B cell (primary cell): ENCODE data around the gene ISCU. TPM values are rescaled to one million over a fixed set of nuclear protein-coding genes. Genes with fewer than 3 reads are reported as not detected.

Source experiments
- ATAC-seq: fragments of 200-7000 bp; cut with Tn5 transposase; one replicate; pipeline ENCODE4 v1.10.0; 2021; ENCODE audit warnings: low read depth, mild to moderate bottlenecking, moderate number of reproducible peaks, moderate library complexity
- CTCF ChIA-PET: fragments of 350-600 bp; sonication (Branson Sonifier 250); formaldehyde crosslinking; loops from one replicate; lab custom pipeline; 2021; ENCODE audit warnings: antibody characterized with exemption, inconsistent platforms; lab: Charles Lee
- POLR2A ChIA-PET: fragments of 350-600 bp; sonication (Branson Sonifier 250); formaldehyde crosslinking; loops from one replicate; lab custom pipeline; 2021; ENCODE audit warnings: antibody characterized with exemption; lab: Charles Lee
- DNase-seq: peaks from one replicate; pipeline ENCODE4 v3.0.0; 2013
- H2AFZ ChIP-seq: 2 replicates; pipeline ENCODE4 v1.6.1; 2012; ENCODE audit warnings: mild to moderate bottlenecking, low read depth, low read length; ENCODE audit not compliant: insufficient read depth, poor library complexity, severe bottlenecking
- H3K27ac ChIP-seq, 2 donors: 1 replicate in 1 of 2; 2 replicates in 1 of 2; pipeline ENCODE4 v1.5.1; 2012 to 2013; ENCODE audit warnings: low read length in 2 of 2, mild to moderate bottlenecking in 2 of 2, moderate library complexity in 1 of 2
- H3K27me3 ChIP-seq, 4 experiments: fragments of 200-600 bp in 1 of 4; sonication (generic) in 1 of 4; replicated peaks in 1 of 4; 1 replicate in 2 of 4; 2 replicates in 2 of 4; pipeline versions ENCODE4 v1.6.1 to v1.7.0; 2013 to 2016; ENCODE audit warnings: low read length in 3 of 4, mild to moderate bottlenecking in 2 of 4, mixed read lengths in 1 of 4, moderate library complexity in 1 of 4; ENCODE audit not compliant: insufficient read depth in 4 of 4, control insufficient read depth in 3 of 4; ENCODE audit errors: control extremely low read depth in 1 of 4
- H3K36me3 ChIP-seq, 2 experiments: replicated peaks in 1 of 2; 1 replicate in 1 of 2; 2 replicates in 1 of 2; pipeline versions ENCODE4 v1.6.1 to v1.7.1; 2013; ENCODE audit warnings: low read length in 1 of 2; ENCODE audit not compliant: insufficient read depth in 2 of 2, control insufficient read depth in 1 of 2; ENCODE audit errors: control extremely low read depth in 1 of 2, extremely low read depth in 1 of 2
- H3K4me1 ChIP-seq, 2 donors: fragments of 200-600 bp in 1 of 2; sonication (generic) in 1 of 2; 1 replicate in 1 of 2; 2 replicates in 1 of 2; pipeline versions ENCODE4 v1.5.1 to v1.6.1; 2013 to 2017; ENCODE audit warnings: low read length in 2 of 2; ENCODE audit not compliant: control insufficient read depth in 2 of 2, insufficient read depth in 2 of 2
- H3K4me2 ChIP-seq: replicated peaks from 2 replicates; pipeline ENCODE3; 2012; ENCODE audit warnings: mild to moderate bottlenecking, low read depth, low read length; ENCODE audit not compliant: poor library complexity, severe bottlenecking
- H3K4me3 ChIP-seq, 5 experiments: fragments of 200-600 bp in 1 of 5; sonication (generic) in 1 of 5; 1 replicate in 3 of 5; 2 replicates in 2 of 5; pipeline versions ENCODE4 v1.5.1 to v1.7.0; 2011 to 2016; ENCODE audit warnings: low read length in 4 of 5, mild to moderate bottlenecking in 4 of 5, low read depth in 2 of 5, control low read depth in 1 of 5, moderate library complexity in 1 of 5; ENCODE audit not compliant: insufficient read depth in 1 of 5; ENCODE audit errors: control extremely low read depth in 1 of 5, extremely low read depth in 1 of 5
- H3K79me2 ChIP-seq: fragments of 200-600 bp; sonication (generic); one replicate; pipeline ENCODE4 v1.6.0; 2016; ENCODE audit warnings: low read length; ENCODE audit not compliant: control insufficient read depth, insufficient read depth
- H3K9ac ChIP-seq: fragments of 200-600 bp; sonication (generic); 2 replicates; pipeline ENCODE4 v1.6.1; 2017; ENCODE audit warnings: mild to moderate bottlenecking, low read length, moderate library complexity
- H3K9me3 ChIP-seq, 3 donors: one replicate each; pipeline versions ENCODE4 v1.6.1 to v1.7.1; 2013; ENCODE audit warnings: low read length in 2 of 3; ENCODE audit not compliant: control insufficient read depth in 2 of 3, insufficient read depth in 1 of 3; ENCODE audit errors: control extremely low read depth in 1 of 3
- H4K20me1 ChIP-seq: 2 replicates; pipeline ENCODE4 v1.6.0; 2012; ENCODE audit warnings: mild to moderate bottlenecking, low read length; ENCODE audit not compliant: insufficient read depth, control insufficient read depth, poor library complexity, severe bottlenecking
- H3K27ac Mint-ChIP-seq: one replicate; pipeline ENCODE4 v1.8.0; 2021; ENCODE audit warnings: mixed read lengths
- H3K27me3 Mint-ChIP-seq: one replicate; pipeline ENCODE4 v1.8.0; 2021; ENCODE audit warnings: mixed read lengths
- H3K4me1 Mint-ChIP-seq: one replicate; pipeline ENCODE4 v1.8.0; 2021; ENCODE audit warnings: mixed read lengths
- H3K4me3 Mint-ChIP-seq: one replicate; pipeline ENCODE4 v1.8.0; 2021; ENCODE audit warnings: mixed read lengths
- H3K9me3 Mint-ChIP-seq: one replicate; pipeline ENCODE4 v1.8.0; 2022; ENCODE audit warnings: mixed read lengths; ENCODE audit not compliant: insufficient read depth
- CTCF ChIP-seq: fragments of 200-600 bp; IDR thresholded peaks from one replicate; pipeline ENCODE4 v1.8.0; 2022; ENCODE audit warnings: antibody characterized with exemption, mild to moderate bottlenecking
- EZH2 ChIP-seq: IDR thresholded peaks from 2 replicates; pipeline ENCODE4 v1.6.1; 2012; ENCODE audit warnings: borderline replicate concordance, low read depth, mild to moderate bottlenecking, moderate library complexity, low read length; ENCODE audit not compliant: insufficient read depth, poor library complexity, severe bottlenecking
- WGBS: methylation state at CpG from one replicate; pipeline ENCODE4 v1.1.5; 2013; ENCODE audit warnings: missing lambda C conversion rate; ENCODE audit not compliant: insufficient coverage; 5-methylcytosine and 5-hydroxymethylcytosine counted together
- intact Hi-C: fragments of 100-400 bp; cut with micrococcal nuclease; formaldehyde crosslinking; loops from one replicate; pipeline ENCODE4 v1.10.0; 2022
- polyA plus RNA-seq: library from polyadenylated mRNA; depleted of rRNA; stranded (reverse); fragments of >200 nt; gene quantifications from 2 replicates; pipeline ENCODE4 v1.2.3, GENCODE V29; 2012
- total RNA-seq, 2 donors: library from RNA; stranded (reverse); fragments of 120-200 nt in 1 of 2; gene quantifications; 1 replicate in 1 of 2; 2 replicates in 1 of 2; pipeline versions ENCODE4 v1.2.3 to v1.2.4, GENCODE V29; 2013 to 2022

The ISCU gene
- total and polyA plus RNA-seq, 2 donors (not counting 1 experiment from before 2014, with no cell fraction given) = 173 to 209 TPM

GRCh38 chr12:108575199-108575912 lies 13.0 kb downstream of the ISCU start:
- ChIA-PET CTCF (interaction anchor here (0.5 to 4.2 kb wide), 6 partner anchors 11 to 306 kb away, joined by 3 to 29 read pairs (median 4); partner anchors contain the start of gene SELPLG), POLR2A (no interaction called here)
- no peak for TF ChIP-seq EZH2
- TF ChIP-seq CTCF = no peak
- no peak overlapping the region for H3K4me3 ChIP-seq
- 85% methylated on average over 4 of the region's 9 CpGs for WGBS
- H3K4me1 ChIP-seq = peaks cover 26 to 41% of the 10 kb centered on the region in 2 donors
- peaks cover 0 to 4% (median 0%) of the 10 kb centered on the region in 3 donors for H3K9me3 ChIP-seq
- H3K27me3 ChIP-seq = no peaks in the 10 kb centered on the region
- Mint-ChIP-seq H3K4me1 (peaks cover 64% of the 10 kb centered on the region), H3K4me3 (no peak overlapping the region), H3K27me3 (no peaks in the 10 kb centered on the region), H3K9me3 (peaks cover 3% of the 10 kb centered on the region), H3K27ac (no peak overlapping the region)
- H3K9ac ChIP-seq = no peak overlapping the region
- no peak overlapping the region for H3K4me2 ChIP-seq
- no peaks in the 10 kb centered on the region for H4K20me1 ChIP-seq
- ATAC-seq = no peak
- no peaks in the 10 kb centered on the region for H3K79me2 ChIP-seq
- intact Hi-C loops = no loop called here
- no peaks in the 10 kb centered on the region for H3K36me3 ChIP-seq
- no peak overlapping the region for H3K27ac ChIP-seq
- DNase-seq = no peak
- H2AFZ ChIP-seq = no peak overlapping the region

- Mint-ChIP-seq H3K9me3 (peaks cover 3% of the 10 kb centered on the region), H3K27me3 (no peaks in the 10 kb centered on the region), H3K27ac (no peak overlapping the region), H3K4me3 (no peak overlapping the region), H3K4me1 (peaks cover 51% of the 10 kb centered on the region)
- CTCF ChIA-PET = interaction anchor here (1.3 to 4.2 kb wide), 3 partner anchors 35 to 227 kb away, joined by 3 to 29 read pairs (median 14); no protein-coding TSS in a partner anchor
- 44% methylated on average over 5 of the region's 6 CpGs for WGBS
- intact Hi-C loops = no loop called here
- no peaks in the 10 kb centered on the region for H3K27me3 ChIP-seq
- no peak for ATAC-seq
- no peak overlapping the region for H3K9ac ChIP-seq
- TF ChIP-seq CTCF = no peak
- TF ChIP-seq EZH2 = no peak
- H3K36me3 ChIP-seq = no peaks in the 10 kb centered on the region
- no peak overlapping the region for H3K4me3 ChIP-seq
- no peaks in the 10 kb centered on the region for H4K20me1 ChIP-seq
- no peaks in the 10 kb centered on the region for H3K79me2 ChIP-seq
- peaks cover 21 to 27% of the 10 kb centered on the region in 2 donors for H3K4me1 ChIP-seq
- DNase-seq = no peak
- peaks cover 0 to 4% (median 0%) of the 10 kb centered on the region in 3 donors for H3K9me3 ChIP-seq
- H3K27ac ChIP-seq = no peak overlapping the region
- no peak overlapping the region for H3K4me2 ChIP-seq
- POLR2A ChIA-PET = no interaction called here
- no peak overlapping the region for H2AFZ ChIP-seq
Measured at GRCh38 chr12:108576660-108577234, 14.4 kb downstream of the ISCU start.
